HepG2 (cell line): ENCODE results near the gene TRPC3.

Source experiments
- CBX1 ChIP-seq: IDR thresholded peaks from one replicate; pipeline ENCODE4 v1.6.1; 2016; ENCODE audit warnings: antibody characterized with exemption, low read depth
- CTCF ChIP-seq: sonication (generic); formaldehyde crosslinking; IDR thresholded peaks from 2 replicates; pipeline ENCODE4 v1.5.0; 2020; ENCODE audit warnings: mild to moderate bottlenecking, missing genetic modification reagents, moderate library complexity
- HDAC6 ChIP-seq: fragments of 200-600 bp; sonication (generic); IDR thresholded peaks from 2 replicates; pipeline ENCODE4 v1.7.0; 2017; ENCODE audit warnings: mild to moderate bottlenecking, antibody characterized with exemption, low read length, low read depth

DNA sequence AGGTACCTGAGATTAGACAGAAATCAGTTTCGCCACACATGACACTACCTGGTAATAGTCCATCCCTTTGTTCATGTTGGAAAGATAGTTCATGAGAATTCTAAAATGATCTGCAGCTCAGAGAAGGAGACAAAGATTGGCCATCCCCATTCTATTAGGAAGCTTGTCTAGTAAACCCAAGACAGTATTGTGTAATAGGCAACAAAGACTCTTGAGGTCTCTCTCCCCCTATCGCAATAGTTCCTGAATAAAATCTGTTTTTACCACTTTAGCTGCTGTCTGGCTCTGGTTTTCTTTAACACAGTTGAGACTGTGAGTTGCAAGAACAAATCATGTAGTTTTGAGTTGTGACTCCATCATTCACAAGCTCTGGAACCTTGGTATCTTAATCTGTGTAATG lies 66.7 kb downstream of the TRPC3 start:
- TF ChIP-seq CTCF (no peak), CBX1 (no peak), HDAC6 (no peak)
